ENCODE results near the gene CUEDC2. TPM values are rescaled to one million over a fixed set of nuclear protein-coding genes. Genes with fewer than 3 reads are reported as not detected.

Gene CUEDC2
- total and polyA plus RNA-seq, 2 donors = 40.5 to 52.4 TPM

DNA sequence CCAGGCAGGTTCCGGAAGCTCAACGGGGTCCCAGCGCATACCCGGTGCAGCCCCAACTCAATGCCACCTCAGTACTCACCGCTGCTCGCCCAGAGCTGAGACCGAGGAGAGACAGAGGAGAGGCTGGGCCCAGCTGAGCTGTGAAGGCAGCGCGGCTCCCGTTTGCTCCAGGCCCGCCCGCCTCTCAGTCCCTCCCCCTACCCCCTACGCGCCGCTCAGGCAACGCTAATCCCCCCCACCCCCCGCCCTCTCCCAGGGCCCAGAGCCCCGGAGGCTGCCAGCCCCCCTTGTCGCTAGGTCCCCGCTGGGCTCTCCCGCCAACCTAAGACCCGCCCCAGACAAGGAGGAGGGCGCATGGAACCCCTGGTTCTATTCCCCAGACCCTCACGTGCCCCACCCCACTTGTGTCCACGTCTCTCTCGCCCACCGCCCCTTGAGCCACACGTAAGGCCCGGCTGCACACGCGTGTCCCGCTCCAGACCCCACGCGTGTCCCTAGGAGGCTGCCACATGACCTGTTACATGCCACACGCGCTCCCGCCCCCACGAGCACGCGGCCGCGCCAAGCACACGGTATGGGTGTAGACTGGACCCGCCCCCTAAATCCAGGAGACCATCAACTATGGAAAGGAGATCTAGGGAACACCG lies 13.6 kb downstream of the CUEDC2 start, which contains the start of gene PSD:
Gene PSD (minus strand): TSS at position 164 of the 647 bp plus-strand sequence. CDS start 1,747 bp downstream, outside the sequence.
- WGBS = 10% methylated on average over 45 of the region's 45 CpGs

GRCh38 chr10:102416695-102417094 lies 15.7 kb downstream of the CUEDC2 start:
- H3K27ac ChIP-seq (ENCODE audit: low read depth in 1 of 2, low read length in 1 of 2) = no peak overlapping the region
- peaks cover 2 to 6% of the 10 kb centered on the region in 2 donors for H3K9me3 ChIP-seq (ENCODE audit: control insufficient read depth in 2 of 2, insufficient read depth in 1 of 2, low read length in 1 of 2)
- DNase-seq (ENCODE audit: low read depth in 6 of 9, low spot score in 9 of 9) = no peak
- no peaks in the 10 kb centered on the region for H3K36me3 ChIP-seq (ENCODE audit: control insufficient read depth in 2 of 2, insufficient read depth in 2 of 2, low read length in 1 of 2)
- 95% methylated on average over 20 of the region's 20 CpGs for WGBS
- H3K4me3 ChIP-seq (ENCODE audit: low read length in 2 of 2) = no peak overlapping the region
- peaks cover 29 to 97% of the 10 kb centered on the region in 2 donors for H3K27me3 ChIP-seq (ENCODE audit: control insufficient read depth in 2 of 2, insufficient read depth in 1 of 2, low read length in 1 of 2)
- H3K4me1 ChIP-seq (ENCODE audit: control insufficient read depth in 2 of 2, insufficient read depth in 2 of 2, low read length in 2 of 2) = peaks cover 30 to 47% of the 10 kb centered on the region in 2 donors

More for the DNA sequence above, 13.6 kb downstream of the CUEDC2 start, which contains the start of gene PSD:
- H3K27me3 ChIP-seq (ENCODE audit: control insufficient read depth in 2 of 2, insufficient read depth in 1 of 2, low read length in 1 of 2) = peaks cover 28 to 92% of the 10 kb centered on the region in 2 donors
- H3K4me3 ChIP-seq (ENCODE audit: low read length in 2 of 2) = peak within 1 kb of the TSS; percentile 63 to 66
- H3K4me1 ChIP-seq (ENCODE audit: control insufficient read depth in 2 of 2, insufficient read depth in 2 of 2, low read length in 2 of 2) = peaks cover 33 to 39% of the 10 kb centered on the region in 2 donors
- no peak for DNase-seq (ENCODE audit: low read depth in 6 of 9, low spot score in 9 of 9)
- H3K27ac ChIP-seq (ENCODE audit: low read depth in 1 of 2, low read length in 1 of 2) = no peak within 1 kb of the TSS
- H3K36me3 ChIP-seq (ENCODE audit: control insufficient read depth in 2 of 2, insufficient read depth in 2 of 2, low read length in 1 of 2) = peaks cover 6% of the 10 kb centered on the region in 2 donors
- peaks cover 2 to 12% of the 10 kb centered on the region in 2 donors for H3K9me3 ChIP-seq (ENCODE audit: control insufficient read depth in 2 of 2, insufficient read depth in 1 of 2, low read length in 1 of 2)

DNA sequence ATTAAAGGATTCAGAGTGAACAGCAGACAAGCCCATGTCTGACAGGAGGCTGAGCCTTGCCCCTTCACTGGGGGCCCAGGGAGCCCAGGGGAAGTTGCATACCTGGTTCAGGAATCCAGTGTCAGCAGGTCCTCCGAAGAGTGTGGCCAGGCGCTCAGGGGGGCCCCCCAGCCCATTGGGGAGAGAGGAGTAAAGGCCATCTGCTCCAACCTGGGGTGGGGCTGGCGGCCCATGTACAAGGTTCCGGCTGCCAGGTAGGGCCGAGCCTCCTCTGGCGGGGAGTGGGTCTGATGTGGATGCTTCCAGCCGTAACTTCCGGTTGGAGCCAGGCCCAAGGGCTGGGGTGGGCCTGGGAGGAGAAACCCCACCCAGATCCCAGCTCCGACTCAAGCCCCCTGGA lies 16.1 kb downstream of the CUEDC2 start:
- peaks cover 33 to 97% of the 10 kb centered on the region in 2 donors for H3K27me3 ChIP-seq (ENCODE audit: control insufficient read depth in 2 of 2, insufficient read depth in 1 of 2, low read length in 1 of 2)
- H3K4me3 ChIP-seq (ENCODE audit: low read length in 2 of 2) = no peak overlapping the region
- no peaks in the 10 kb centered on the region for H3K36me3 ChIP-seq (ENCODE audit: control insufficient read depth in 2 of 2, insufficient read depth in 2 of 2, low read length in 1 of 2)
- DNase-seq (ENCODE audit: low read depth in 6 of 9, low spot score in 9 of 9) = no peak
- H3K27ac ChIP-seq (ENCODE audit: low read depth in 1 of 2, low read length in 1 of 2) = no peak overlapping the region
- peaks cover 28 to 47% of the 10 kb centered on the region in 2 donors for H3K4me1 ChIP-seq (ENCODE audit: control insufficient read depth in 2 of 2, insufficient read depth in 2 of 2, low read length in 2 of 2)
- peaks cover 2 to 6% of the 10 kb centered on the region in 2 donors for H3K9me3 ChIP-seq (ENCODE audit: control insufficient read depth in 2 of 2, insufficient read depth in 1 of 2, low read length in 1 of 2)
- WGBS = 94% methylated on average over 9 of the region's 9 CpGs

- Histone ChIP-seq H3K36me3 (ENCODE audit: control insufficient read depth in 2 of 2, insufficient read depth in 2 of 2, low read length in 1 of 2) (no peaks in the 10 kb centered on the region), H3K9me3 (ENCODE audit: control insufficient read depth in 2 of 2, insufficient read depth in 1 of 2, low read length in 1 of 2) (peaks cover 2 to 4% of the 10 kb centered on the region in 2 donors), H3K27me3 (ENCODE audit: control insufficient read depth in 2 of 2, insufficient read depth in 1 of 2, low read length in 1 of 2) (peaks cover 48 to 97% of the 10 kb centered on the region in 2 donors), H3K27ac (ENCODE audit: low read depth in 1 of 2, low read length in 1 of 2) (no peak overlapping the region), H3K4me1 (ENCODE audit: control insufficient read depth in 2 of 2, insufficient read depth in 2 of 2, low read length in 2 of 2) (peaks cover 23 to 49% of the 10 kb centered on the region in 2 donors), H3K4me3 (ENCODE audit: low read length in 2 of 2) (no peak overlapping the region)
- no peak for DNase-seq (ENCODE audit: low read depth in 6 of 9, low spot score in 9 of 9)
- WGBS = 50% methylated on average over 20 of the region's 20 CpGs
These were observed 17.6 kb downstream of the CUEDC2 start for GRCh38 chr10:102414749-102415148.

- Histone ChIP-seq H3K27ac (ENCODE audit: low read depth in 1 of 2, low read length in 1 of 2) (no peak overlapping the region), H3K4me1 (ENCODE audit: control insufficient read depth in 2 of 2, insufficient read depth in 2 of 2, low read length in 2 of 2) (peaks cover 16 to 47% of the 10 kb centered on the region in 2 donors), H3K36me3 (ENCODE audit: control insufficient read depth in 2 of 2, insufficient read depth in 2 of 2, low read length in 1 of 2) (no peaks in the 10 kb centered on the region), H3K9me3 (ENCODE audit: control insufficient read depth in 2 of 2, insufficient read depth in 1 of 2, low read length in 1 of 2) (peaks cover 2 to 4% of the 10 kb centered on the region in 2 donors), H3K4me3 (ENCODE audit: low read length in 2 of 2) (no peak overlapping the region), H3K27me3 (ENCODE audit: control insufficient read depth in 2 of 2, insufficient read depth in 1 of 2, low read length in 1 of 2) (peaks cover 52 to 97% of the 10 kb centered on the region in 2 donors)
- 94% methylated on average over 16 of the region's 16 CpGs for WGBS
- no peak for DNase-seq (ENCODE audit: low read depth in 6 of 9, low spot score in 9 of 9)
These were observed 18.4 kb downstream of the CUEDC2 start for GRCh38 chr10:102413806-102414561.

DNA sequence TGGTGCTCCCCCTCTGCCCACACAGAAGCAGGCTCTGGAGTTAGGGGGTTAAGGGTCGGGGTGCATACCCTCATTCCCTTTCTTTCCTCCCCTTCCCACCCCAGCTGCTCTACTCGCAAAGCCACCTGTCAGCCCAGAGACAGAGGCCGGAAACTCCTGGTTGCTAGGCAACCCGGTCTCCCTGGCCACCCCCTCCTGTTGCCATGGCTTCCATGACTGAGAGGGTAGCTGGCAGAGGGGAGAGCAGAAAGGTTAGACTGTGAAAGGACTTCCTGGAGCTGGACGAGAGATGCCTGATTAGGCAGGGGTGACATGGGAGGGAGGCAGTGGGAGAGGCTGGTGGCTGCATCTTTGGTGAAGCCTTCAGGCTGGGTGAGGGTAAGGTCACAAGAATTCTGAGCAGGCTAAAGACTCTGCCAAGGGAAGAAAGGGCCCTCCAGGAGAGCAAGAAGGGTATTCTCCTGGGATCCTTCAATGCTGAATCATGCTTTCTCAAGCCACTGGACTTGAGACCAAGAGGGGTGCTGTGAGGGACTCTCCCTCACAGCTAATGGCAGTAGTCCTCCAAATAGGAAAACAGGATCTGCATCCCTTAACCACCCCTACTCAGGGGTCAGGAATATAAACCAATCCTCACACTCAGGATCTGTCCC lies 19.2 kb downstream of the CUEDC2 start:
- 19% methylated on average over 5 of the region's 5 CpGs for WGBS
- H3K4me3 ChIP-seq (ENCODE audit: low read length in 2 of 2) = no peak overlapping the region
- H3K27me3 ChIP-seq (ENCODE audit: control insufficient read depth in 2 of 2, insufficient read depth in 1 of 2, low read length in 1 of 2) = peaks cover 52 to 95% of the 10 kb centered on the region in 2 donors
- peaks cover 19 to 50% of the 10 kb centered on the region in 2 donors for H3K4me1 ChIP-seq (ENCODE audit: control insufficient read depth in 2 of 2, insufficient read depth in 2 of 2, low read length in 2 of 2)
- no peak overlapping the region for H3K27ac ChIP-seq (ENCODE audit: low read depth in 1 of 2, low read length in 1 of 2)
- no peaks in the 10 kb centered on the region for H3K36me3 ChIP-seq (ENCODE audit: control insufficient read depth in 2 of 2, insufficient read depth in 2 of 2, low read length in 1 of 2)
- peak in 7 of 9 donors; percentile 56 to 87 (median 71) for DNase-seq (ENCODE audit: low read depth in 6 of 9, low spot score in 9 of 9)
- H3K9me3 ChIP-seq (ENCODE audit: control insufficient read depth in 2 of 2, insufficient read depth in 1 of 2, low read length in 1 of 2) = peaks cover 2 to 4% of the 10 kb centered on the region in 2 donors

- Histone ChIP-seq H3K4me1 (ENCODE audit: control insufficient read depth in 2 of 2, insufficient read depth in 2 of 2, low read length in 2 of 2) (peaks cover 19 to 53% of the 10 kb centered on the region in 2 donors), H3K36me3 (ENCODE audit: control insufficient read depth in 2 of 2, insufficient read depth in 2 of 2, low read length in 1 of 2) (no peaks in the 10 kb centered on the region), H3K9me3 (ENCODE audit: control insufficient read depth in 2 of 2, insufficient read depth in 1 of 2, low read length in 1 of 2) (peaks cover 2 to 4% of the 10 kb centered on the region in 2 donors), H3K4me3 (ENCODE audit: low read length in 2 of 2) (no peak overlapping the region), H3K27ac (ENCODE audit: low read depth in 1 of 2, low read length in 1 of 2) (no peak overlapping the region), H3K27me3 (ENCODE audit: control insufficient read depth in 2 of 2, insufficient read depth in 1 of 2, low read length in 1 of 2) (peaks cover 59 to 95% of the 10 kb centered on the region in 2 donors)
- WGBS = 96% methylated on average over 10 of the region's 10 CpGs
- no peak for DNase-seq (ENCODE audit: low read depth in 6 of 9, low spot score in 9 of 9)
These were observed 20.1 kb downstream of the CUEDC2 start for GRCh38 chr10:102412293-102412692.

GRCh38 chr10:102411341-102412255 lies 20.8 kb downstream of the CUEDC2 start:
- DNase-seq (ENCODE audit: low read depth in 6 of 9, low spot score in 9 of 9) = no peak
- H3K4me1 ChIP-seq (ENCODE audit: control insufficient read depth in 2 of 2, insufficient read depth in 2 of 2, low read length in 2 of 2) = peaks cover 19 to 53% of the 10 kb centered on the region in 2 donors
- peaks cover 56 to 95% of the 10 kb centered on the region in 2 donors for H3K27me3 ChIP-seq (ENCODE audit: control insufficient read depth in 2 of 2, insufficient read depth in 1 of 2, low read length in 1 of 2)
- H3K27ac ChIP-seq (ENCODE audit: low read depth in 1 of 2, low read length in 1 of 2) = no peak overlapping the region
- H3K36me3 ChIP-seq (ENCODE audit: control insufficient read depth in 2 of 2, insufficient read depth in 2 of 2, low read length in 1 of 2) = no peaks in the 10 kb centered on the region
- no peak overlapping the region for H3K4me3 ChIP-seq (ENCODE audit: low read length in 2 of 2)
- peaks cover 0 to 4% of the 10 kb centered on the region in 2 donors for H3K9me3 ChIP-seq (ENCODE audit: control insufficient read depth in 2 of 2, insufficient read depth in 1 of 2, low read length in 1 of 2)
- 94% methylated on average over 14 of the region's 14 CpGs for WGBS

All from thymus (tissue), 11 donors.